Body of pancreas (tissue), 4 donors: ENCODE results near the gene RBM4B.

Experiments
- POLR2A ChIP-seq, 3 donors: fragments of 450-650 bp; IDR thresholded peaks; one replicate each; pipeline ENCODE4 v1.6.1; 2016; ENCODE audit warnings: antibody characterized with exemption in 3 of 3, mild to moderate bottlenecking in 2 of 3
- TF ChIP-seq, protein P1 (sequence below), 7 experiments: fragments of 450-650 bp in 4 of 7; fragments of 200-600 bp in 3 of 7; sonication (generic) in 3 of 7; IDR thresholded peaks; one replicate each; pipeline ENCODE4 v1.5.1; 2016 to 2019; ENCODE audit warnings: antibody characterized with exemption in 7 of 7

DNA sequence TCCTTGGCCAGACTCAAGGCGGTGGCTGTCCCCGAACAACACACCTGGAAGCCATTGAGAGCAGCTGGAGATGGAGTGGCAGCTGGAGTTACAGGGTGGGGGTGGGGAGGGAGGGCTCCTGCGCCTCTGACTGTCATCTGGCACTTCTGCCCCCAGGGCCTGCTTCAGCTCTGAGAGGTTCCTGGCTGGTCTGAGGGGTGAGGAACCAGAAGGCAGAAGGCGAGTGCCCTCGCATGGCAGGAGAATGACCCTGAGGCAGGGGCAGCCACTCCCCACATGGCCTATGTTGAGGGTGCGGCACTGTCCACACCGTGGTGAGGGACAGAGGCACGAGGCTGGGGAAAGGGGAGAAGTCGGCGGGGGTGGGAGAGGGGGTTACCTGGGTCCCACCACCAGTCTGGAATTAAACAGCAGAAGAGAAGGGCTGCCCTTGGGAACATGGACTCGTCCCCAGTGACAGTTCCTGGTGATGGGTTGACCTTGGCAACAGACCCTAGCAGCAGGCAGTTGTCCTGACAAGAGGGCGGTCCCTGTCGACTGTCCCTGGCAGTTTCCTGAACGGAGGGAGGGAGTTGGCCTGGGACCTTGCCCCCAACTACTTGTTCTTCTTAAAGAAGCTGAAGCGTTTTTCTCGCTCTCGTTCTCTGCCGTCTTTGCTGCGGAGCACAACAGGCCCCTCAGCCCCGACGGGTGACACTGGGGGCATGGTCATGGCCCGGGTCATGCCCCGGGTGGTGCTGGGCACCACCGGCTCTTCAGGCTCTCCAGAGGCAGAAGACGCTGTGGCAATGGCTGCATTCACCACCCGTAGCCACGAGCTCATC is 7.8 kb upstream of the RBM4B start:
- TF ChIP-seq, protein P1, sequence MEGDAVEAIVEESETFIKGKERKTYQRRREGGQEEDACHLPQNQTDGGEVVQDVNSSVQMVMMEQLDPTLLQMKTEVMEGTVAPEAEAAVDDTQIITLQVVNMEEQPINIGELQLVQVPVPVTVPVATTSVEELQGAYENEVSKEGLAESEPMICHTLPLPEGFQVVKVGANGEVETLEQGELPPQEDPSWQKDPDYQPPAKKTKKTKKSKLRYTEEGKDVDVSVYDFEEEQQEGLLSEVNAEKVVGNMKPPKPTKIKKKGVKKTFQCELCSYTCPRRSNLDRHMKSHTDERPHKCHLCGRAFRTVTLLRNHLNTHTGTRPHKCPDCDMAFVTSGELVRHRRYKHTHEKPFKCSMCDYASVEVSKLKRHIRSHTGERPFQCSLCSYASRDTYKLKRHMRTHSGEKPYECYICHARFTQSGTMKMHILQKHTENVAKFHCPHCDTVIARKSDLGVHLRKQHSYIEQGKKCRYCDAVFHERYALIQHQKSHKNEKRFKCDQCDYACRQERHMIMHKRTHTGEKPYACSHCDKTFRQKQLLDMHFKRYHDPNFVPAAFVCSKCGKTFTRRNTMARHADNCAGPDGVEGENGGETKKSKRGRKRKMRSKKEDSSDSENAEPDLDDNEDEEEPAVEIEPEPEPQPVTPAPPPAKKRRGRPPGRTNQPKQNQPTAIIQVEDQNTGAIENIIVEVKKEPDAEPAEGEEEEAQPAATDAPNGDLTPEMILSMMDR (IDR thresholded peaks at IDR 0.05), result no peak
- no peak for TF ChIP-seq POLR2A (IDR thresholded peaks at IDR 0.05)
